ENCODE measurements around the gene CDK14.

CDK14 gene

GRCh38 chr7:90654718-90655427 lies 58.8 kb downstream of the CDK14 start:
- H3K9ac ChIP-seq (ENCODE audit: low read depth, low read length): no peak overlapping the region
- H3K79me2 ChIP-seq (ENCODE audit: insufficient read depth, low read length): no peaks in the 10 kb centered on the region
- no peaks in the 10 kb centered on the region for H3K9me3 ChIP-seq (ENCODE audit: insufficient read depth, low read length, severe bottlenecking)
- H3K4me1 ChIP-seq (ENCODE audit: insufficient read depth, low read length): no peaks in the 10 kb centered on the region
- no peak for TF ChIP-seq EZH2 (IDR thresholded peaks at IDR 0.05; ENCODE audit: borderline replicate concordance, low read depth, low read length, severe bottlenecking)
- TF ChIP-seq CTCF (IDR thresholded peaks at IDR 0.05; ENCODE audit: borderline replicate concordance, extremely low read depth, low read length, poor library complexity, severe bottlenecking): no peak
- no peak overlapping the region for H3K4me3 ChIP-seq (ENCODE audit: low read depth in 1 of 2, low read length in 2 of 2)
- H3K27ac ChIP-seq (ENCODE audit: low read length): no peak overlapping the region
- no peaks in the 10 kb centered on the region for H4K20me1 ChIP-seq (ENCODE audit: insufficient read depth, low read length)
- H3K36me3 ChIP-seq (ENCODE audit: insufficient read depth, low read length): no peaks in the 10 kb centered on the region
- no peaks in the 10 kb centered on the region for H3K27me3 ChIP-seq (ENCODE audit: insufficient read depth, low read length, poor library complexity)
- no peak overlapping the region for H2AFZ ChIP-seq (ENCODE audit: low read depth, low read length)
- H3K4me2 ChIP-seq (ENCODE audit: insufficient read depth, low read length): no peak overlapping the region
- ATAC-seq (ENCODE audit: insufficient read depth, low read depth): no peak
- DNase-seq: no peak

GRCh38 chr7:90655566-90655965 lies 59.4 kb downstream of the CDK14 start:
- ATAC-seq (ENCODE audit: insufficient read depth, low read depth) (no peak), DNase-seq (no peak)
- Histone ChIP-seq H3K4me2 (ENCODE audit: insufficient read depth, low read length) (no peak overlapping the region), H3K27ac (ENCODE audit: low read length) (no peak overlapping the region), H3K9me3 (ENCODE audit: insufficient read depth, low read length, severe bottlenecking) (no peaks in the 10 kb centered on the region), H4K20me1 (ENCODE audit: insufficient read depth, low read length) (no peaks in the 10 kb centered on the region), H2AFZ (ENCODE audit: low read depth, low read length) (no peak overlapping the region), H3K4me3 (ENCODE audit: low read depth in 1 of 2, low read length in 2 of 2) (no peak overlapping the region), H3K79me2 (ENCODE audit: insufficient read depth, low read length) (no peaks in the 10 kb centered on the region), H3K36me3 (ENCODE audit: insufficient read depth, low read length) (no peaks in the 10 kb centered on the region), H3K27me3 (ENCODE audit: insufficient read depth, low read length, poor library complexity) (no peaks in the 10 kb centered on the region), H3K4me1 (ENCODE audit: insufficient read depth, low read length) (no peaks in the 10 kb centered on the region), H3K9ac (ENCODE audit: low read depth, low read length) (no peak overlapping the region)
- no peak for TF ChIP-seq EZH2 (IDR thresholded peaks at IDR 0.05; ENCODE audit: borderline replicate concordance, low read depth, low read length, severe bottlenecking)
- TF ChIP-seq CTCF (IDR thresholded peaks at IDR 0.05; ENCODE audit: borderline replicate concordance, extremely low read depth, low read length, poor library complexity, severe bottlenecking): no peak

GRCh38 chr7:90657481-90657880 lies 61.4 kb downstream of the CDK14 start:
- H2AFZ ChIP-seq (ENCODE audit: low read depth, low read length): no peak overlapping the region
- no peaks in the 10 kb centered on the region for H3K9me3 ChIP-seq (ENCODE audit: insufficient read depth, low read length, severe bottlenecking)
- no peaks in the 10 kb centered on the region for H3K27me3 ChIP-seq (ENCODE audit: insufficient read depth, low read length, poor library complexity)
- no peak overlapping the region for H3K27ac ChIP-seq (ENCODE audit: low read length)
- H3K4me3 ChIP-seq (ENCODE audit: low read depth in 1 of 2, low read length in 2 of 2): no peak overlapping the region
- H3K79me2 ChIP-seq (ENCODE audit: insufficient read depth, low read length): no peaks in the 10 kb centered on the region
- TF ChIP-seq CTCF (IDR thresholded peaks at IDR 0.05; ENCODE audit: borderline replicate concordance, extremely low read depth, low read length, poor library complexity, severe bottlenecking): no peak
- TF ChIP-seq EZH2 (IDR thresholded peaks at IDR 0.05; ENCODE audit: borderline replicate concordance, low read depth, low read length, severe bottlenecking): no peak
- no peaks in the 10 kb centered on the region for H3K4me1 ChIP-seq (ENCODE audit: insufficient read depth, low read length)
- no peak overlapping the region for H3K4me2 ChIP-seq (ENCODE audit: insufficient read depth, low read length)
- H4K20me1 ChIP-seq (ENCODE audit: insufficient read depth, low read length): no peaks in the 10 kb centered on the region
- no peak overlapping the region for H3K9ac ChIP-seq (ENCODE audit: low read depth, low read length)
- H3K36me3 ChIP-seq (ENCODE audit: insufficient read depth, low read length): no peaks in the 10 kb centered on the region
- no peak for ATAC-seq (ENCODE audit: insufficient read depth, low read depth)
- DNase-seq: no peak

Measured in DND-41 (cell line).